Neural cell (in vitro differentiated cells): Measurements from ENCODE around the gene MTPN.

Experiments used
- EP300 ChIP-seq: fragments of 450-650 bp; conservative IDR thresholded peaks from 2 replicates; pipeline ENCODE4 v1.6.1; 2014; ENCODE audit warnings: antibody characterized with exemption, mild to moderate bottlenecking, moderate library complexity; ENCODE audit not compliant: poor library complexity, severe bottlenecking
- EZH2 ChIP-seq: fragments of 200-600, 300-800 bp; shearing (Covaris generic), sonication (generic); IDR thresholded peaks from 2 replicates; pipeline ENCODE4 v1.6.1; 2014; ENCODE audit warnings: antibody characterized with exemption, low read length, borderline replicate concordance, mild to moderate bottlenecking; ENCODE audit not compliant: insufficient read depth, poor library complexity, severe bottlenecking
- MXI1 ChIP-seq: fragments of 450-650 bp; conservative IDR thresholded peaks from 2 replicates; pipeline ENCODE4 v1.6.1; 2014; ENCODE audit warnings: antibody characterized with exemption, mild to moderate bottlenecking; ENCODE audit not compliant: poor library complexity, severe bottlenecking
- POLR2AphosphoS5 ChIP-seq: IDR thresholded peaks from 2 replicates; pipeline ENCODE4 v1.6.1; 2012
- TAF1 ChIP-seq: IDR thresholded peaks from 2 replicates; pipeline ENCODE4 v1.6.1; 2012; ENCODE audit warnings: low read depth
- TF ChIP-seq, protein P1 (sequence below): fragments of 450-650 bp; IDR thresholded peaks from 2 replicates; pipeline ENCODE4 v1.5.1; 2014; ENCODE audit warnings: antibody characterized with exemption, mild to moderate bottlenecking, moderate library complexity; ENCODE audit not compliant: poor library complexity, severe bottlenecking
- TF ChIP-seq, protein P2 (sequence below): IDR thresholded peaks from 2 replicates; pipeline ENCODE4 v1.6.1; 2012; ENCODE audit warnings: borderline replicate concordance

DNA sequence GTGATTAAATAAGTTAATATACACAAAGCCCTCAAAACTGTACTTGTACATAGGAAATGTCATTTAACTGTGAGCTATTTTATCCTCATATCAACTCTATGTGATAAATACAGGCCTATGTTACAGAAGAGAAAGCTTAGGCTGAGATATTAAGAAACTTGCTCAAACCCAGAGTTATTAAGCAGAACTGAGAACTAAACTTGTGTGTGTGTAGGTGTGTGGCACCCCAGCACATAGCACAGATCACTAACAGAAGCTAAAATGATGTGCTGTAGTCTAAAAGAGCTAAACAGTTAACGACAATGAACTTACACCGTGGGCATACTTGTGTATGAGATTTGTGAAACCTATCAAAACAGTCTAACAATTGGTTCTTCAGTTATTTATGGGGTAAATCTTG is 34.5 kb downstream of the MTPN start:
- TF ChIP-seq EP300, result no peak
- TF ChIP-seq, protein P1, sequence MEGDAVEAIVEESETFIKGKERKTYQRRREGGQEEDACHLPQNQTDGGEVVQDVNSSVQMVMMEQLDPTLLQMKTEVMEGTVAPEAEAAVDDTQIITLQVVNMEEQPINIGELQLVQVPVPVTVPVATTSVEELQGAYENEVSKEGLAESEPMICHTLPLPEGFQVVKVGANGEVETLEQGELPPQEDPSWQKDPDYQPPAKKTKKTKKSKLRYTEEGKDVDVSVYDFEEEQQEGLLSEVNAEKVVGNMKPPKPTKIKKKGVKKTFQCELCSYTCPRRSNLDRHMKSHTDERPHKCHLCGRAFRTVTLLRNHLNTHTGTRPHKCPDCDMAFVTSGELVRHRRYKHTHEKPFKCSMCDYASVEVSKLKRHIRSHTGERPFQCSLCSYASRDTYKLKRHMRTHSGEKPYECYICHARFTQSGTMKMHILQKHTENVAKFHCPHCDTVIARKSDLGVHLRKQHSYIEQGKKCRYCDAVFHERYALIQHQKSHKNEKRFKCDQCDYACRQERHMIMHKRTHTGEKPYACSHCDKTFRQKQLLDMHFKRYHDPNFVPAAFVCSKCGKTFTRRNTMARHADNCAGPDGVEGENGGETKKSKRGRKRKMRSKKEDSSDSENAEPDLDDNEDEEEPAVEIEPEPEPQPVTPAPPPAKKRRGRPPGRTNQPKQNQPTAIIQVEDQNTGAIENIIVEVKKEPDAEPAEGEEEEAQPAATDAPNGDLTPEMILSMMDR, result no peak
- TF ChIP-seq POLR2AphosphoS5, result no peak
- no peak for TF ChIP-seq TAF1
- TF ChIP-seq EZH2, result no peak
- TF ChIP-seq MXI1, result no peak
- TF ChIP-seq, protein P2, sequence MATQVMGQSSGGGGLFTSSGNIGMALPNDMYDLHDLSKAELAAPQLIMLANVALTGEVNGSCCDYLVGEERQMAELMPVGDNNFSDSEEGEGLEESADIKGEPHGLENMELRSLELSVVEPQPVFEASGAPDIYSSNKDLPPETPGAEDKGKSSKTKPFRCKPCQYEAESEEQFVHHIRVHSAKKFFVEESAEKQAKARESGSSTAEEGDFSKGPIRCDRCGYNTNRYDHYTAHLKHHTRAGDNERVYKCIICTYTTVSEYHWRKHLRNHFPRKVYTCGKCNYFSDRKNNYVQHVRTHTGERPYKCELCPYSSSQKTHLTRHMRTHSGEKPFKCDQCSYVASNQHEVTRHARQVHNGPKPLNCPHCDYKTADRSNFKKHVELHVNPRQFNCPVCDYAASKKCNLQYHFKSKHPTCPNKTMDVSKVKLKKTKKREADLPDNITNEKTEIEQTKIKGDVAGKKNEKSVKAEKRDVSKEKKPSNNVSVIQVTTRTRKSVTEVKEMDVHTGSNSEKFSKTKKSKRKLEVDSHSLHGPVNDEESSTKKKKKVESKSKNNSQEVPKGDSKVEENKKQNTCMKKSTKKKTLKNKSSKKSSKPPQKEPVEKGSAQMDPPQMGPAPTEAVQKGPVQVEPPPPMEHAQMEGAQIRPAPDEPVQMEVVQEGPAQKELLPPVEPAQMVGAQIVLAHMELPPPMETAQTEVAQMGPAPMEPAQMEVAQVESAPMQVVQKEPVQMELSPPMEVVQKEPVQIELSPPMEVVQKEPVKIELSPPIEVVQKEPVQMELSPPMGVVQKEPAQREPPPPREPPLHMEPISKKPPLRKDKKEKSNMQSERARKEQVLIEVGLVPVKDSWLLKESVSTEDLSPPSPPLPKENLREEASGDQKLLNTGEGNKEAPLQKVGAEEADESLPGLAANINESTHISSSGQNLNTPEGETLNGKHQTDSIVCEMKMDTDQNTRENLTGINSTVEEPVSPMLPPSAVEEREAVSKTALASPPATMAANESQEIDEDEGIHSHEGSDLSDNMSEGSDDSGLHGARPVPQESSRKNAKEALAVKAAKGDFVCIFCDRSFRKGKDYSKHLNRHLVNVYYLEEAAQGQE, result no peak
